Measurements from ENCODE around the gene USP2. TPM values are rescaled to one million over a fixed set of nuclear protein-coding genes. Genes with fewer than 3 reads are reported as not detected.

The USP2 gene
- total RNA-seq, 1 experiment from 2014 or later, result 5.7 TPM

- H3K23me2 ChIP-seq (ENCODE audit: insufficient read length, low read depth, low read length, poor library complexity, severe bottlenecking), result no peaks in the 10 kb centered on the region
- no peak overlapping the region for H3K4me2 ChIP-seq (ENCODE audit: insufficient read depth, insufficient read length, low read length)
- peaks cover 27 to 39% (median 33%) of the 10 kb centered on the region in 3 experiments for H3K36me3 Mint-ChIP-seq (ENCODE audit: insufficient read depth in 1 of 3, low read depth in 3 of 3)
- no peak overlapping the region for H3K18ac ChIP-seq (ENCODE audit: insufficient read length, low read depth, low read length)
- no peak overlapping the region for H3K4ac ChIP-seq (ENCODE audit: low read depth, low read length)
- H3K9me3 Mint-ChIP-seq, result no peaks in the 10 kb centered on the region; a peak in 2 of 5 replicates
- H3K23ac ChIP-seq (ENCODE audit: insufficient read length, low read depth, low read length), result no peak overlapping the region
- H3K14ac ChIP-seq (ENCODE audit: insufficient read depth, low read length), result no peak overlapping the region
- H3K79me1 ChIP-seq (ENCODE audit: insufficient read depth, low read depth, low read length, poor library complexity, severe bottlenecking), result no peaks in the 10 kb centered on the region
- WGBS (ENCODE audit: extremely low coverage, insufficient read length, low lambda C conversion rate), result no CpG with 5 or more reads among the region's 10 CpGs
- H3K27ac ChIP-seq (ENCODE audit: insufficient read length, low read depth, low read length), result no peak overlapping the region
- H3K4me3 Mint-ChIP-seq, result no peak overlapping the region
- no peak overlapping the region for H3K27ac Mint-ChIP-seq
- H2AFZ ChIP-seq (ENCODE audit: low read length), result no peak overlapping the region
- H3K4me1 ChIP-seq (ENCODE audit: insufficient read depth, low read length), result peaks cover 8% of the 10 kb centered on the region; the same call in 1 of the 2 replicates
- no peak overlapping the region for H4K91ac ChIP-seq (ENCODE audit: insufficient read length, low read depth, low read length)
- H3T11ph ChIP-seq (ENCODE audit: low read length), result no peak overlapping the region
- peaks cover 2% of the 10 kb centered on the region for H4K20me1 ChIP-seq (ENCODE audit: control insufficient read depth, insufficient read depth, insufficient read length)
- no peak overlapping the region for H3K9ac ChIP-seq (ENCODE audit: extremely low read depth, insufficient read length, low read length)
- no peak overlapping the region for H2BK120ac ChIP-seq (ENCODE audit: low read depth, low read length, poor library complexity, severe bottlenecking)
- no peak overlapping the region for H4K8ac ChIP-seq (replicated peaks; ENCODE audit: insufficient read length, low read depth, low read length)
- peaks cover 27% of the 10 kb centered on the region in 2 experiments for H3K4me1 Mint-ChIP-seq
- H2BK12ac ChIP-seq (ENCODE audit: insufficient read length, low read depth, low read length), result no peak overlapping the region
- no peaks in the 10 kb centered on the region for H3K9me3 ChIP-seq (ENCODE audit: control insufficient read depth, low read depth, low read length)
- no peak overlapping the region for H2BK20ac ChIP-seq (ENCODE audit: low read depth, low read length, poor library complexity, severe bottlenecking)
- no peak overlapping the region for H2BK5ac ChIP-seq (ENCODE audit: insufficient read length, low read length)
- no peak for TF ChIP-seq CTCF (conservative IDR thresholded peaks at IDR 0.05)
- H3K27me3 ChIP-seq (ENCODE audit: insufficient read depth, low read length), result no peaks in the 10 kb centered on the region
- no peaks in the 10 kb centered on the region; the same call in 1 of the 2 replicates for H3K27me3 Mint-ChIP-seq (ENCODE audit: low read depth)
- no peaks in the 10 kb centered on the region for H3K79me2 ChIP-seq (ENCODE audit: insufficient read depth, low read length)
- no peak overlapping the region for H2BK15ac ChIP-seq (ENCODE audit: low read depth, low read length)
- no peak overlapping the region for H3K56ac ChIP-seq (ENCODE audit: insufficient read length, low read depth, low read length)
- no peak overlapping the region for H4K5ac ChIP-seq (ENCODE audit: insufficient read length, low read depth, low read length)
- H2AK5ac ChIP-seq (ENCODE audit: insufficient read length, low read length), result no peak overlapping the region
- no peak for DNase-seq
These were observed 34.5 kb upstream of the USP2 start for GRCh38 chr11:119415966-119416365.
